ENCODE data around the gene GABPB1.
"Not testable (repeated sequence)": the region's sequence is repeated elsewhere in the genome, so short reads cannot be mapped to it uniquely, and the experiment has no call there.

GRCh38 chr15:50391561-50391960 lies 36.6 kb upstream of the GABPB1 start:
- not testable (repeated sequence) for TF ChIP-seq CTCF, POLR2A (IDR thresholded peaks at IDR 0.05)

All from body of pancreas (tissue), 4 donors.